Measurements from ENCODE around the gene DLGAP1.

- TF ChIP-seq, protein P1, sequence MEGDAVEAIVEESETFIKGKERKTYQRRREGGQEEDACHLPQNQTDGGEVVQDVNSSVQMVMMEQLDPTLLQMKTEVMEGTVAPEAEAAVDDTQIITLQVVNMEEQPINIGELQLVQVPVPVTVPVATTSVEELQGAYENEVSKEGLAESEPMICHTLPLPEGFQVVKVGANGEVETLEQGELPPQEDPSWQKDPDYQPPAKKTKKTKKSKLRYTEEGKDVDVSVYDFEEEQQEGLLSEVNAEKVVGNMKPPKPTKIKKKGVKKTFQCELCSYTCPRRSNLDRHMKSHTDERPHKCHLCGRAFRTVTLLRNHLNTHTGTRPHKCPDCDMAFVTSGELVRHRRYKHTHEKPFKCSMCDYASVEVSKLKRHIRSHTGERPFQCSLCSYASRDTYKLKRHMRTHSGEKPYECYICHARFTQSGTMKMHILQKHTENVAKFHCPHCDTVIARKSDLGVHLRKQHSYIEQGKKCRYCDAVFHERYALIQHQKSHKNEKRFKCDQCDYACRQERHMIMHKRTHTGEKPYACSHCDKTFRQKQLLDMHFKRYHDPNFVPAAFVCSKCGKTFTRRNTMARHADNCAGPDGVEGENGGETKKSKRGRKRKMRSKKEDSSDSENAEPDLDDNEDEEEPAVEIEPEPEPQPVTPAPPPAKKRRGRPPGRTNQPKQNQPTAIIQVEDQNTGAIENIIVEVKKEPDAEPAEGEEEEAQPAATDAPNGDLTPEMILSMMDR (IDR thresholded peaks at IDR 0.05 in 2 of 3, conservative IDR thresholded peaks at IDR 0.05 in 1 of 3; ENCODE audit: borderline replicate concordance in 1 of 3, insufficient read depth in 1 of 3, low read depth in 2 of 3, low read length in 2 of 3): no peak
- TF ChIP-seq, protein P2, sequence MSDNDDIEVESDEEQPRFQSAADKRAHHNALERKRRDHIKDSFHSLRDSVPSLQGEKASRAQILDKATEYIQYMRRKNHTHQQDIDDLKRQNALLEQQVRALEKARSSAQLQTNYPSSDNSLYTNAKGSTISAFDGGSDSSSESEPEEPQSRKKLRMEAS (IDR thresholded peaks at IDR 0.05): no peak
- TF ChIP-seq, protein P3, sequence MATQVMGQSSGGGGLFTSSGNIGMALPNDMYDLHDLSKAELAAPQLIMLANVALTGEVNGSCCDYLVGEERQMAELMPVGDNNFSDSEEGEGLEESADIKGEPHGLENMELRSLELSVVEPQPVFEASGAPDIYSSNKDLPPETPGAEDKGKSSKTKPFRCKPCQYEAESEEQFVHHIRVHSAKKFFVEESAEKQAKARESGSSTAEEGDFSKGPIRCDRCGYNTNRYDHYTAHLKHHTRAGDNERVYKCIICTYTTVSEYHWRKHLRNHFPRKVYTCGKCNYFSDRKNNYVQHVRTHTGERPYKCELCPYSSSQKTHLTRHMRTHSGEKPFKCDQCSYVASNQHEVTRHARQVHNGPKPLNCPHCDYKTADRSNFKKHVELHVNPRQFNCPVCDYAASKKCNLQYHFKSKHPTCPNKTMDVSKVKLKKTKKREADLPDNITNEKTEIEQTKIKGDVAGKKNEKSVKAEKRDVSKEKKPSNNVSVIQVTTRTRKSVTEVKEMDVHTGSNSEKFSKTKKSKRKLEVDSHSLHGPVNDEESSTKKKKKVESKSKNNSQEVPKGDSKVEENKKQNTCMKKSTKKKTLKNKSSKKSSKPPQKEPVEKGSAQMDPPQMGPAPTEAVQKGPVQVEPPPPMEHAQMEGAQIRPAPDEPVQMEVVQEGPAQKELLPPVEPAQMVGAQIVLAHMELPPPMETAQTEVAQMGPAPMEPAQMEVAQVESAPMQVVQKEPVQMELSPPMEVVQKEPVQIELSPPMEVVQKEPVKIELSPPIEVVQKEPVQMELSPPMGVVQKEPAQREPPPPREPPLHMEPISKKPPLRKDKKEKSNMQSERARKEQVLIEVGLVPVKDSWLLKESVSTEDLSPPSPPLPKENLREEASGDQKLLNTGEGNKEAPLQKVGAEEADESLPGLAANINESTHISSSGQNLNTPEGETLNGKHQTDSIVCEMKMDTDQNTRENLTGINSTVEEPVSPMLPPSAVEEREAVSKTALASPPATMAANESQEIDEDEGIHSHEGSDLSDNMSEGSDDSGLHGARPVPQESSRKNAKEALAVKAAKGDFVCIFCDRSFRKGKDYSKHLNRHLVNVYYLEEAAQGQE (IDR thresholded peaks at IDR 0.05; ENCODE audit: low read depth): no peak
These were observed 1006.9 kb downstream of the DLGAP1 start for GRCh38 chr18:3447895-3448837.

Measured in HCT116 (cell line).